Sigmoid colon (tissue), 4 donors: ENCODE results near the gene IPO7.

Source experiments
- POLR2A ChIP-seq, 2 donors: fragments of 450-650 bp; IDR thresholded peaks; one replicate each; pipeline ENCODE4 v1.6.1; 2016; ENCODE audit warnings: antibody characterized with exemption in 2 of 2, mild to moderate bottlenecking in 2 of 2, moderate library complexity in 2 of 2
- POLR2AphosphoS5 ChIP-seq, 4 donors: sonication (generic); formaldehyde crosslinking; IDR thresholded peaks; one replicate each; pipeline ENCODE4 v1.6.1; 2017; ENCODE audit warnings: antibody characterized with exemption in 4 of 4
- TF ChIP-seq, protein P1 (sequence below), 4 experiments: fragments of 450-650 bp in 3 of 4; fragments of 200-600 bp in 1 of 4; IDR thresholded peaks; one replicate each; pipeline ENCODE4 v1.5.1; 2016 to 2019; ENCODE audit warnings: antibody characterized with exemption in 4 of 4, mild to moderate bottlenecking in 3 of 4, moderate library complexity in 2 of 4

DNA sequence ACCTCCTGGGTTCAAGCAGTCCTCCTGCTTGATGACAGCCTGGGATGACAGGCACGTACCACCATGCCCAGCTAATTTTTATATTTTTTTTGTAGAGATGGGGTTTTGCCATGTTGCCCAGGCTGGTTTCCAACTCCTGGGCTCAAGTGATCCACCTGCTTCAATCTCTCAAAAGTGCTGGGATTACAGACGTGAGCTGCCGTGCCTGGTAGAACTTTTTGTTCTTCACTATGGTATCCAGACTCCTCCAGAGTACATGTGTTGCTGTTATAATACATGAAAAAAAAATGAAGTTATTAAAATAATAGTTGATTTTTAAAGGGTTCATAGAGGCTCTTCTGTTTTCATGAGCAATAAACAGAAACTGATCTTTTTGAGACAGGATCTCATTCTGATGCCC lies 105.9 kb downstream of the IPO7 start:
- TF ChIP-seq, protein P1, sequence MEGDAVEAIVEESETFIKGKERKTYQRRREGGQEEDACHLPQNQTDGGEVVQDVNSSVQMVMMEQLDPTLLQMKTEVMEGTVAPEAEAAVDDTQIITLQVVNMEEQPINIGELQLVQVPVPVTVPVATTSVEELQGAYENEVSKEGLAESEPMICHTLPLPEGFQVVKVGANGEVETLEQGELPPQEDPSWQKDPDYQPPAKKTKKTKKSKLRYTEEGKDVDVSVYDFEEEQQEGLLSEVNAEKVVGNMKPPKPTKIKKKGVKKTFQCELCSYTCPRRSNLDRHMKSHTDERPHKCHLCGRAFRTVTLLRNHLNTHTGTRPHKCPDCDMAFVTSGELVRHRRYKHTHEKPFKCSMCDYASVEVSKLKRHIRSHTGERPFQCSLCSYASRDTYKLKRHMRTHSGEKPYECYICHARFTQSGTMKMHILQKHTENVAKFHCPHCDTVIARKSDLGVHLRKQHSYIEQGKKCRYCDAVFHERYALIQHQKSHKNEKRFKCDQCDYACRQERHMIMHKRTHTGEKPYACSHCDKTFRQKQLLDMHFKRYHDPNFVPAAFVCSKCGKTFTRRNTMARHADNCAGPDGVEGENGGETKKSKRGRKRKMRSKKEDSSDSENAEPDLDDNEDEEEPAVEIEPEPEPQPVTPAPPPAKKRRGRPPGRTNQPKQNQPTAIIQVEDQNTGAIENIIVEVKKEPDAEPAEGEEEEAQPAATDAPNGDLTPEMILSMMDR (IDR thresholded peaks at IDR 0.05), result no peak
- TF ChIP-seq POLR2A (IDR thresholded peaks at IDR 0.05), result no peak
- no peak for TF ChIP-seq POLR2AphosphoS5 (IDR thresholded peaks at IDR 0.05)
